SIG-M5 (cell line): ENCODE measurements around the gene MAP4K5.

ENCODE experiments used
- DNase-seq: peaks from one replicate; lab custom pipeline; 2025; lab: John Stamatoyannopoulos, UW

MAP4K5 gene

DNA sequence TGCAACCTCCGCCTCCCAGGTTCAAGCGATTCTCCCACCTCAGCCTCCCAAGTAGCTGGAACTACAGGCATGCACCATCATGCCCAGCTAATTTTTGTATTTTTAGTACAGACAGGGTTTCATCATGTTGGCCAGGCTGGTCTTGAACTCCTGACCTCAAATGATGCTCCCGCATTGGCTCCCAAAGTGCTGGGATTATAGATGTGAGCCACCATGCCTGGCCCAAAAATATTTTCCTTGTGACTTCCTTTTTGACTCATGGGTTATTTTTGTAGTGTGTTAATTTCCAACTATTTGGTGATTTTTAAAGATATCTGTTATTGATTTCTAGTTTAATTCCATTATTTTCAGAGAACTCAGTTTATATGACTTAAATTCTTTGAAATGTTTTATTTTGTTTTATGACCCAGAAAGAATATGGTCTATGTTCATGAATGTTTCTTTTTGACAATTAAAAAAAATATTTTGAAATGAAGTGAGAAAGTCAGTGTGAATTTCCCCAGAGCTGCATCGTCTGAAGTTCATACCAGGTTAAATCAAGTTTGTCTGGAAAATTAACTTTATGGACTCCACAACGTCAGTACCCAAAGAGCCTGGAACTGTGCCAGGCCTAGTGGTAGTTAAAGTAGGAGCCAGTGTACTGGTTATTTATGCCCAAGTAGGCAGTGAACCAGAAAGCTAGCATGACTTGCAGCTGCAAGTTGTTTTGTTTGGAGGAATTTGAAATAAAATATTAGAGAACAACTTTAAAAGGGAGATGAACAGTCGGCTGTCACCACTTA, 132.9 kb downstream of the MAP4K5 start:
- no peak for DNase-seq

DNA sequence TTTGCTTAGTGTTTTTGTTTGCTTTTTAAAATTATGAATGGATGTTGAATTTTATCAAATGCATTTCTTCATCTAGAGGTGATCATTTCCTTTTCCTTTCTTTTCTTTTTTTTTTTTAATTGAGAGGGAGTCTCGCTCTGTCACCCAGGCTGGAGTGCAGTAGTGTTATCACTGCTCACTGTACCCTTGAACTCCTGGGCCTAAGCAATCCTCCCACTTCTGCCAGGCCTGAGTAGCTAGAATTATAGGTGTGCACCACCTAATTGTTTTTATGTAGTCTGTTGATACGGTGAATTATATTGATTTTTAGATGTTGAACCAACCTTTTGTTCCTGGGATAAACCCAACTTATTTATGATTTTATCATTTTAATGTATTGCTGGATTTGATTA, 134.2 kb downstream of the MAP4K5 start:
- no peak for DNase-seq

DNA sequence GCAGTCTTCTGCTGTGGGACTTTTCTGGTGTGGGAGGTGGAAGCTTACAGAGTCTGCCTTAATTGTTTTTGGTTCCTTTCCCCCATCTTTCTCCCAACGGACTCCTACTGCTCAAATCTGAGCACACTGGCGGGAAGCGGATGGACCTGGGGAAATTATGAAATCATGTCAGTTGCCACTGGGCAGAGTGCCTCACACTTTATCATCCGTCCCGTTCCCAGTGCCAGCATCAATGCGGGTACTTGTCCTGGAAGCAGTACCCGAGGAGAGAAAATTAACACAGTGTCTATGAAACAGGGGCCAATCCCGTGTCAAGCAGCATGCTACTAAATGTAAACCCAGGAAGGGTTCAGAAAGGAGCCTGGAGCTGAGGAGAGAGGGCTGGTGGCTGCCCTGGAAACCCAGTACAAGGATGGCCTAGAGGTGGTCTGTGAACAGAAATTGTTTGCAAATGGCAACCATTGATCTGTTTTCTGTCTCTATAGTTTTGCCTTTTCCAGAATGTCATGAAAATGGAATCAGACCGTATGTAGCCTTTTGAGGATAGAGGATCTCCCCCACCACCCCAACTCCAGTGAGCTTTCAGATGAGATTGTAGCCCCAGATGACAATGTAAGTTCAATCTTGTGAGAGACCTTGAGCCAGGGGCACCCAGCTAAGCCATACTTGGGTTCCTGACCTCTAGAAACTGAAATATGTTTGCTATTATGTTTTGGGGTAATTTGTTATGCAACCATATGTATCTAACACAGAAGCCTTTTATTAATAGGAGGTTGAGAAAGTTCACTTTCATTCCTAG, 134.8 kb downstream of the MAP4K5 start:
- no peak for DNase-seq

DNA sequence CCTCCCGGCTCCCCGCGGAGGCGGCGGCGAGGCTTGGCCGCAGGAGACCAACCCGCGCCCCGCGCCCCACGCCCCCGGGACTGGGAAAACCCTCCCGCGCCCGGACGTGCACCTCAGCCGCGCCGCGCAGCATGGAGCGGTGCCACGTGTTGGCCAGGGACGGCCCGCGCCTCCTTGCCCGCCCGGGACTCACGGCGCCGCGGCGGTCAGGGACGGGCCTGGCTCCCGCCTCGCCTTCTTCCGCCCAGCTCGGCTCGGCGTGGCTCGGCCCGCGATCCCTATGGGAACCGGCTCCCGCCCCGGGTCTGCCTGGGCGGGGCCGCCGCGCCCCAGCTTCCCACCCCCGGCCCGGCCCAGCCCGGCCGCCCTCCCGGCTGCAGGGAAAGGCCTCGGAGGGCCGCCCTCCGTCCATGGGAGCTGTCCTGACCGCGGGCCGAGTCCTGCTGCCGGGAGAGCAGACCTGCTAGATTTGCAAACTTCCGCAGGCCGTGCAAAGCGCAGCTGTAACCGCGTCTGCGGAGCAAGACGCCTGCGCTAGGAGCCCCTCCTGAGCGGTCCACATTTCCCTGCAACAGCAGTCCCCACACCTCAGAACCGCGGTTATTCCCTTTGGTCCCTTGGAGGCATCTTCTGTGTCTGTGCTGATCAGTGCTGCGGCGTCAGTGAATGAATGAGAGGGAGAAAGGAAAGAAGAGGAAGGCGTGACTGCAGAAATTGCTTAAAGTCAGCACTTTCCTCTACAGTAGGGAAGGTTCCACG, 135.6 kb downstream of the MAP4K5 start, which contains the start of gene CDKL1:
TSS of gene CDKL1 (minus strand) at position 251 of the 759 bp plus-strand sequence. CDS start 1,013 bp downstream, outside the sequence.
- no peak for DNase-seq

DNA sequence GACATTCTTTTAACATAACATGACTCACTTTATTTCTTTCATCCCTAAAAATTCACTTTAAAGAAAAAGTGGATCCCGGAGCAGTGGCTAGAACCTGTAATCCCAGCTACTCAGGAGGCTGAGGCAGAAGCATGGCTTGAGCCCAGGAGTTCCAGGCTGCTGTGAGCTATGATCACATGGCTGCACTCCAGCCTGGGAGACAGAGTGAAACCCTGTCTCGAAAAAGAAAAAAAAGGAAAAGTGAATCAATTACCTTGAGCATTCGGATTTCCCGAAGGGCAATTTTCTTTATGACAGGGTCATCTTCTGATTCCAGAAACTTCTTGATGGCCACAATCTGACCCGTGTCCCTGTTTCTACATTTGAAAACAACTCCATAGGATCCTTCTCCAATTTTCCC, 136.9 kb downstream of the MAP4K5 start:
- DNase-seq, result no peak

DNA sequence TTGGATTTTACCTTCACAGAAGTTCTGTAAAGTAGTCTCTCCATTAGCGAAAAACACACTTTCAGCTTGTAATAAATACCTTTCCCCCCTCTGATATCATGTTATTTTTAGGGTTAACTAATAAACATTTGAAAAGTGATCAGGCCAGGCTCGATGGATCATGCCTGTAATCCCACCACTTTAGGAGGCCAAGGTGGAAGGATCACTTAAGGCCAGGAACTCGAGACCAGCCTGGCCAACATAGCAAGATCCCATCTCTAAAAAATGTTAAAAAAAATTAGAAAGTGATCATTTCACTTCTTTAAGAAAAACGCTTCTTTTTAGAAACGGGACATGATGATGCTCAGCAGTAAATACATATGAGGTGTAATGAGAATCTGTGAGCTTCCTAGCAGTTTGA, 137.7 kb downstream of the MAP4K5 start:
- DNase-seq, result no peak

DNA sequence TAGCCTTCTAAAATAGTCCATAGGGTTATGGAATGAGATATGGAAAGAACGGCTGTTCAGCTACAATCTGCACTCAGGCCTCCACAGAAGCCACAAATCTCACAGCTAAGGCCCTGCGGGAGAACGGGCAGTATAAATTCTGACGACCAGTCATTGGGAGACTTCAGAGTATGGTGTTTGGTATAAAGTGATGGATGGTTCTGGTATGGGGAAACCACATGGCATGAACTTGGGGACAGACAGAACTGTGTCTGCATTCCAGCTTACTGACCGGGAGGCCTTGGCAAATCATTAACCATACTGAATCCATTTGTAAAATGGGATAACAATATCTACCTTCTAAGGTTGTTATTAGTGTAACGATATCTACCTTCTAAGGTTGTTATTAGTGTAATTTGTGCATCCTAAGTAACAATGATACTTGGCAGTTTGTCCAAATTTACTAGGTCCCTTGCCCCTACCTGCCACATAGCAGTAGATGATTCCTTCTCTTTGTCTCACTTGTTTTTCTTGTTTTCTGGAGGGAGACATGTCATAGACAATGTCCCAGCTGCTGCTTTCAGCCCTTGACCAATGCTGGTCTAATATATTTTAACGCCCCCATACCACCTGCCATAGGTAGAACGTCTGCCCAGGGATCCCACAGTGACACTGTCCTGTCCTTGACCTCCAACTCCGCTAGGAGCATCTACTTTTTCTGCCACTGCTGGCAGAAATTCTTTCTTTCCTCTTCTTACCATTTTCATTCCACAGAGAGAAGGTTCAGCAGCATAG, 142.5 kb downstream of the MAP4K5 start:
- DNase-seq, result no peak

DNA sequence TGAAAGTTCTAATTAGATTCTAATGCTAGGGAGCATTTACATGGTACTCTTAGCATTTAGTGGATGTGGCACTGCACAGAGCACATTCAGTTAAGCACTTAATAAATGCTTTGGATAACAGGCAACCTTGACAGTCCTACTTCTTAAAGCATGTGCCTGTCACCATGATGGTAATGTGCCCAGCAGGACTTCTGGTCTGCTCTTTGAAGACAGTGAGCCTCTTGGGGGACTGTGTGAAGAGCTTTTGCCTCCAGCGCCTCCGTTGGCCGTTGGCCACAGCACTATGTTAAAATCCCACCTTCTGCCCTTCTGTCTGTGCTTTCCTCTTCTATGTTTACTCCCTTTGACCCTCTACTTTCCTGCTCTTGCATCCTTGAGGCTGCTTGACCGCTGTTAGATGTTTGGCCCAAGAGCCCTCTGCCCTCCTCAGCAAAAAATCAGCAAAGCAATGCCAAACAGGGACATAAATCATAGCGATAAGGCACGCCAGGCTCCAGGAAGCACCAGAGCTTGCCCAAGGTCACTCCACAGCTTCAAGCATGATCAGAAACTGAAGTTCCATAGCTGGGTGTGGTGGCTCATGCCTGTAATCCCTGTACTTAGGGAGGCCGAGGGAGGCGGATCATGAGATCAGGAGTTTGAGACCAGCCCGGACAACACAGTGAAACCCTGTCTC, 144.0 kb downstream of the MAP4K5 start:
- no peak for DNase-seq

DNA sequence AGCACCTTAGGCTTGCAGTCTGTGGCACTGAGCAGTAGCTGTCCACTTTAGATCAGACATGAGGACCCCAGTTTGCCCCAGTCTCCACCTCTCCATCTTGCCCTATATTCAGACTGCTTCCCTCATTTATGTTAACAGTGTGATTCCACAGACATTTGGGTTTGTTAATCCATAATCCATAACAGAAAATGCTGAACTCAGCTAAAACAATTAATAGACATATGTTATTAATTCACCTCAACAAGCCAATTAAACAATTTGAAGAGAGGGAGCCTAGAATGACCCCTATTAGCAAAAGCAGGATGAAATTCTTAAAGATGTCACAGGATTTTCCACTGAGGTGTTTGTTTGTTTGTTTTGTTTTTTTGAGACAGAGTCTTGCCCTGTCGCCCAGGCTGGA, 144.8 kb downstream of the MAP4K5 start:
- no peak for DNase-seq

DNA sequence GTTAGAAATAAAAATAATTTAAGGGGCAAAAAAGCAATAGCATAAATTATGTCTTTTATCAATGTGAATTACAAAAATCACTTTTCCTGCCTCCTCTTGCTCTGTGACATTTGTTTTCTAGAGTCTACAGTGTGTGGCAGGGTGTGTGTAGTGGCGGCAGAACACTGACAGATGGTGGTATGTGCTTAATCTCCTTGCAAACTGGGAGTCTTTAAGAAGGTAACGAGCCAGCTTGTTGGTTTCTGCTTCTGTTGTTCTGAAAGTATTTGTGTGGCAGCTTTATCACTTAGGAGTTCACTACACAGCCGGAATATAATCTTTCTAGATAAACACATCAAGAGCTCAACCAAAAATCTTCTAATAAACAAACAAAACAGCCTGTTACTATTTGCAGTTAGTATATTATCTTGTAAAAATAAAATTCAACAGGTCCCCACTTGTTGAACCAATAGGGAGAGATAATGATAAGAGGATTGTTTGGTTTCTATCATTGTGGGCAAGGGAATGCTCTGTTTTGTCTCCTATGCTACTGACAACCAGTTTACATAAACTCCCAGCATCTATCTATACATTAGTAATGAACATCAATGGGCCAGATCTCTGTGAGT, 148.6 kb downstream of the MAP4K5 start:
- no peak for DNase-seq

DNA sequence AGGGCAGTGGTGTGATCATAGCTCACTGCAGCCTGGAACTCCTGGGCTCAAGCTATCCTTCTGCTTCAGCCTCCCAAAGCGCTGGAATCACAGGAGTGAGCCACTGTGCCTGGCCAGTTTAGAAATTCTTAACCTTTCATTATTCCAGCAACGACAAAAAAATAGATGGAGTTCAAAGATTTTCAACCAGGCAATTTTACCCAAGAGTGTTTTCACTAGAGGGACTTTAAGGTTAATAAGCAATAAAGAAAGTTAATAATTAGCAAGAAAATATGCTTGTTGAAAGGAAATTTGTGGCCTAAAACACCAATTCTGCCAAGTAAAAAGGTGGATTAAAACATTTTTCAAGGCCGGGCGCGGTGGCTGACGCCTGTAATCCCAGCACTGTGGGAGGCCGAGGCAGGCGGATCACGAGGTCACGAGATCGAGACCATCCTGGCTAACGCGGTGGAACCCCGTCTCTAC, 150.5 kb downstream of the MAP4K5 start:
- no peak for DNase-seq

DNA sequence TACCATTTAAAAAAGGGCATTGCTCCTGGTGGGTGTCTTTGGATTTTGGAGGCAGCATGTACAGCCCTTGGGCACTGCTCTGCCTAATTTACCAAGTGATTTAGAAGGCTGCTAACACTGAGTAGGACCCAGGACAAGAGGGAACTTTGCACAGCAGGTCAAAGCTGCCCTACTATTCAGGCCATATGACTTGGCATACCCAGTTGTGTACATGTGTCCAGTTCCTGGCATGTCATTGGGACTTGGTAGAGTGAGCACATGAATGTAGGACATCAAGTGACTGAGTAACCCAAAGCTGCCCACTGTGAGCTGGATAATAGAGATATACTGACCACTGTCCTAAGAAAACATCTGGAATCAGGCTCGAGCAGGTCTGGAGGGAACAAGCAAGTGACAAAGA, 151.4 kb downstream of the MAP4K5 start:
- no peak for DNase-seq

DNA sequence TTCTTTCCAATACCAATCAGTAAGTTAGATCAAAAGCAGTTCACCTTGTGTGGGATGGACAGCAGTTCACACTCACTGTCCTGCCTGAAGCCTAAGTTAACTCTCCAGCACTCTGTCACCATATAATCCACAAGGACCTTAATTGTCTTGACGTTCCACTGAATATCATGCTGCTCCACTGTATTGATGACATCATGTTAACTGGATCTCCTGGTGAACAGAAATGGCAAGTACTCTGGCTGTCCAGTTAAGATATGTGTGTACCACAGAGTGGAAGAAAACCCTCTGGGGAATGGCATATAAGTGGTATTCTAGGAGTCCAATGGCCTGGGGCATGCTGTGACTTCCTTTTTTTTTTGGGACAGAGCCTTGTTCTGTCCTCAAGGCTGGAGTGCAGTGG, 151.9 kb downstream of the MAP4K5 start:
- DNase-seq, result no peak

DNA sequence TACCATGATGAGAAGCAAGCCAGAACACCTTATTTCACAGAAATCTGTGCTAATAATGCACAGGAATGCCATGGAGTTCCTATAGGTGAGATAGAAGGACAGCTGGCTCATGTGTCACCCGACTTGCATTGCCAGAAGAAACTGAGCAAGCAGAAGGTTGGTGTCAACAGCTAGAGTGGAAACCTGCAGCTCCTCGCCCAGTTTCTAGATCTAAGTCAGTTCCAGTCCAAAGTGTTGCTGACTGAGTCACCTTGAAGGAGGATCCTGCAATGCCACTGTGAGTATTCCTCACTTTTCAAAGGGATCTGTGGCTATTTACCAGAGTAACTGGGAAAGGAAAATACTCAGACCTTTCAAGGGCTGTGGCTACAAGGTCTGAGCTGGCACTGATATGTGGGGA, 152.8 kb downstream of the MAP4K5 start:
- no peak for DNase-seq

DNA sequence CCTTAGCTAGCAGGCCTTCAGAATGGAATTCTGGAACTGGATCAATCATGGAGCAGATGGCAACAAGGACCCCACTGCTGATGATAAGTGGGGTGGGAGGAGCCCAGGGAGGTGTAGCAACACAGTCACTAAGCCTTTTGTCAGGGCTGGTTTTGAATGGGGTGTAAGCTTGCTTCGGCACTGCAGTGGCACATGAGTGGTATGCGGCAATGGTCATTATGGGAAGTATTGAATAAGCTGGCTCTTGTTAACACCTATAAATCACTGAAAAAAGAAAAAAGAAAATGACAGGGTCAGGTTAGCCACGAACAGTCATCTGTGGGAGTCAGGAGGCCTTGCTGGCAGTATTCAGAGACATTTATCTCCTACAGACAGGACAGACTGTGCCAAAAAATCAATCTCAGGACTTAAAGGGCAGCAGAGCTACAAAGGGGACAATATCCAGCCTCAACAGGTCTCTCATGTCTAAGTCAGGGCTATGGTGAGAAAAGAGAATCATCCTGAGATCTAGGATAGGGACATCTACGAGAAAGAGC, 154.8 kb downstream of the MAP4K5 start:
- no peak for DNase-seq

DNA sequence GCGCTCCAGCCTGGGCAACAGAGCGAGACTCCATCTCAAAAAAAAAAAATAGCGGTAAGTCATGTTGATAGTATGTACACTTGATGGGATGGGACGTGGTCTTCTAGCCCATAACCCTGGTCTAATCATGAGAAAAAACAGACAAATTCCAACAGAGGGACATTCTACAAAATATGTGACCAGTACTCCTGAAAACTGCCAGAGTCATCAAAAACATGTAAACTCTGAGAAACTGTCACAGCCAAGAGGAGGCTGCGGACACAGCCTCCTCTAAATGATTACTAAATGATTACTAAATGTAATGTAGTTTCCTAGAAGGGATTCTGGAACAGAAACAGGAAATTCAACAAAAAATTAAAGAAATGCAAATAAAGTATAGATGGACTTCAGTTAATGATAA, 156.6 kb downstream of the MAP4K5 start:
- no peak for DNase-seq

DNA sequence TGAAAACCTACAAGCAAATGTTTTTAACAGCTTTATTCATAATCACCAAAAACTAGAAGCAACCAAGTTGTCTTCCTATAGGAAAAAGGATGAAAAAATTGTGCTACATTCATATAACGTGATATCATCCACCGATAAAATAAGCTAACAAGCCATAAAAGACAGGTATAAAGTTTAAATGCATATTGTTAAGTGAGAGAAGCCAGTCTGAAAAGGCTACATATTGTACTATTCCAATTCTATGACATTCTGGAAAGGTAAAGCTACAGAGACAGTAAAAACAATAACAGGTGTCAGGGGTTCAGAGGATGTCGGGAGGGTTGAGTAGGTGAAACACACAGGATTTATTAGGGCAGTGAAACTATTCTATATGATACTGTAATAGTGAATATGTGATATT, 158.4 kb downstream of the MAP4K5 start:
- no peak for DNase-seq

DNA sequence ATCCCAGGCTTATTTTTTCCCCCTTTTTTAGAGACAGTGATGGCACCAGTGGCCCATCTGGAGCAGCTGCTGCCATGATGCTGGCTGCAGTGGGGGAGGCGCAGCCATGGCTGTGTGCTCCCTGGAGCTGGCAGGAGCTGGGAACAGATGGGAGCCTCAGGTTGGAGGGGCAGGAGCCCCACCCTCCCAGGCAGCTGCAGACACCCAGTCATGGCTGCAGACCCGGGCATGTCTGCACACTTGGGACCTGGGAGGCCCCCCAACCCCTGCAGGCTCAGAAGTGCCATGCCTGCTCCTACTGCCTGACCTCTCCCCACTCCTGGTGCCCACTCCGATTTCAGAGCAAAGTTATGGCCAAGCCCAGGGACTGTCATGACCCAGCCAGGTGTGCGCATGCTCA, 160.8 kb downstream of the MAP4K5 start:
- no peak for DNase-seq
